Pancreas (tissue), 10 donors: ENCODE results near the gene HENMT1. TPM values are rescaled to one million over a fixed set of nuclear protein-coding genes. Genes with fewer than 3 reads are reported as not detected.
"Not testable (repeated sequence)": the region's sequence is repeated elsewhere in the genome, so short reads cannot be mapped to it uniquely, and the experiment has no call there.

ENCODE experiments used
- ATAC-seq, 4 donors: fragments of 200-7000 bp; cut with Tn5 transposase; one replicate each; pipeline versions ENCODE4 v1.8.0 to v1.9.1; 2020; ENCODE audit warnings: mild to moderate bottlenecking in 4 of 4, moderate library complexity in 4 of 4
- DNase-seq, 6 donors: peaks; one replicate each; pipeline ENCODE4 v3.0.0-alpha.2; 2020
- FAIRE-seq: peaks from 2 replicates; lab custom pipeline; 2012; peaks lifted over from hg19 to GRCh38; lab: Jason Lieb, UNC
- H3K27ac ChIP-seq, 4 donors: fragments of 200-600 bp; sonication (generic); 1 replicate in 3 of 4; 2 replicates in 1 of 4; pipeline versions ENCODE4 v1.5.0 to v1.8.0; 2020
- H3K27me3 ChIP-seq, 4 donors: fragments of 200-600 bp; one replicate each; pipeline ENCODE4 v1.8.0; 2021
- H3K36me3 ChIP-seq, 3 donors: fragments of 200-600 bp; sonication (generic) in 1 of 3; one replicate each; pipeline versions ENCODE4 v1.5.0 to v1.8.0; 2020 to 2021
- H3K4me1 ChIP-seq, 3 donors: fragments of 200-600 bp; one replicate each; pipeline ENCODE4 v1.8.0; 2021
- H3K4me3 ChIP-seq, 4 donors: fragments of 200-600 bp; sonication (generic) in 2 of 4; one replicate each; pipeline versions ENCODE4 v1.5.0 to v1.8.0; 2020 to 2021
- H3K9me3 ChIP-seq, 4 donors: fragments of 200-600 bp; one replicate each; pipeline ENCODE4 v1.8.0; 2021
- WGBS, 2 donors: extraction: QIAGEN DNeasy Blood & Tissue Kit; methylation state at CpG; one replicate each; pipeline ENCODE4 v1.1.7; 2013; 5-methylcytosine and 5-hydroxymethylcytosine counted together
- intact Hi-C, 3 donors: fragments of 100-400 bp; cut with DNase I; formaldehyde crosslinking; loops; one replicate each; pipeline versions ENCODE4 v1.11.1 to v1.14.2; 2022
- polyA plus RNA-seq, 2 donors: library from polyadenylated mRNA; stranded (reverse); fragments of 200-250 nt; gene quantifications; one replicate each; pipeline ENCODE4 v1.2.3, GENCODE V29; 2013
- total RNA-seq, 6 donors: library from RNA; stranded (reverse); fragmentation: NEBNext Ultra II Directional in 4 of 6; extraction: Animal tissue kit (Norgen Biotek cat#: 25700) in 4 of 6; gene quantifications; one replicate each; pipeline versions ENCODE4 v1.2.1 to v1.2.4, GENCODE V29; 2021 to 2023
- TF ChIP-seq, protein P1 (sequence below), 4 donors: fragments of 200-600 bp; sonication (generic) in 3 of 4; IDR thresholded peaks; one replicate each; pipeline versions ENCODE4 v1.5.0 to v1.8.0; 2021; ENCODE audit warnings: antibody characterized with exemption in 4 of 4
- donor health status: healthy with polysubstance abuse.
- donor health status: DM: no; HTN: no; CAD: no; lungs with moderate emphysema.
- donor health status: DM: no; HTN: no; CAD: no.
- donor health status: control.
- donor health status: control.
- donor health status: Bipolar disorder and iron deficiency.
- donor health status: DM: yes; HTN: yes; CAD: no.
- donor health status: DM: no; HTN: no; CAD: no.
- donor health status: DM: no; HTN: no; CAD: no.
- donor health status: DM: yes; HTN: yes; CAD: no.

The HENMT1 gene
- total and polyA plus RNA-seq, 8 donors, result 0.42 to 5.5 (median 1.1) TPM

DNA sequence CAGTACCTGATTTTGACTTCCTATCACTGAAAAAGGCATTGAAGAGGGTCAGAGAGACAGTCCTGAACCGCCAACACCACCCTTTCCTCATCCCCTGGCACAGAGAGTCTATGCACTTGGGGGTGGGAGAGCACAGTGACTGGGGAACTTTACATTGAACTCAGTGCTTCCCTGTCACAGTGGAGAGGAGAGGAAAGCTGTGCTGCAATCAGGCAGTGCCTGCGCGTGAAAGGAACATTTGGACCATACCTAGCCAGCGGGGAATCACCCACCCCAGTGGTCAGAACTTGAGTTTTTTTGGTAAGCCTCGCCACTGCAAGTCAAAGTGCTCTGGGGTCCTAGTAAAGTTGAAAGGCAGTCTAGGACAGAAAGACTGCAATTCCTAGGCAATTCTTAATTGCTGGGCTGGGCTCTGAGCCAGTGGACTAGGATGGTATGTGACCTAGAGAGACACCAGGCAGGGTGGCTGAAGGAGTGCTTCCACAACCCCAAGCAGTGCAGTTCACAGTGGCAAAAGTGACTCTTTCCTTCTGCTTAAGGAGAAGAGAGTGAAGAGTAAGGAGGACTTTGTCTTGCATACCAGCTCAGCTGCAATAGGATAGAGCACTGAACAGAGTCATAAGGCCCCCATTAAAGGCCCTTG is 9.4 kb upstream of the HENMT1 start:
- 84% methylated on average over 5 of the region's 5 CpGs for WGBS, 2 donors
- Histone ChIP-seq H3K27me3 (no peaks in the 10 kb centered on the region), H3K4me1 (no peaks in the 10 kb centered on the region), H3K9me3 (no peaks in the 10 kb centered on the region), H3K4me3 (no peak overlapping the region), H3K36me3 (no peaks in the 10 kb centered on the region), H3K27ac (no peak overlapping the region)
- TF ChIP-seq, protein P1, sequence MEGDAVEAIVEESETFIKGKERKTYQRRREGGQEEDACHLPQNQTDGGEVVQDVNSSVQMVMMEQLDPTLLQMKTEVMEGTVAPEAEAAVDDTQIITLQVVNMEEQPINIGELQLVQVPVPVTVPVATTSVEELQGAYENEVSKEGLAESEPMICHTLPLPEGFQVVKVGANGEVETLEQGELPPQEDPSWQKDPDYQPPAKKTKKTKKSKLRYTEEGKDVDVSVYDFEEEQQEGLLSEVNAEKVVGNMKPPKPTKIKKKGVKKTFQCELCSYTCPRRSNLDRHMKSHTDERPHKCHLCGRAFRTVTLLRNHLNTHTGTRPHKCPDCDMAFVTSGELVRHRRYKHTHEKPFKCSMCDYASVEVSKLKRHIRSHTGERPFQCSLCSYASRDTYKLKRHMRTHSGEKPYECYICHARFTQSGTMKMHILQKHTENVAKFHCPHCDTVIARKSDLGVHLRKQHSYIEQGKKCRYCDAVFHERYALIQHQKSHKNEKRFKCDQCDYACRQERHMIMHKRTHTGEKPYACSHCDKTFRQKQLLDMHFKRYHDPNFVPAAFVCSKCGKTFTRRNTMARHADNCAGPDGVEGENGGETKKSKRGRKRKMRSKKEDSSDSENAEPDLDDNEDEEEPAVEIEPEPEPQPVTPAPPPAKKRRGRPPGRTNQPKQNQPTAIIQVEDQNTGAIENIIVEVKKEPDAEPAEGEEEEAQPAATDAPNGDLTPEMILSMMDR (IDR thresholded peaks at IDR 0.05), result no peak
- intact Hi-C loops, result no loop called here
- ATAC-seq (no peak), DNase-seq (no peak), FAIRE-seq (no peak)

DNA sequence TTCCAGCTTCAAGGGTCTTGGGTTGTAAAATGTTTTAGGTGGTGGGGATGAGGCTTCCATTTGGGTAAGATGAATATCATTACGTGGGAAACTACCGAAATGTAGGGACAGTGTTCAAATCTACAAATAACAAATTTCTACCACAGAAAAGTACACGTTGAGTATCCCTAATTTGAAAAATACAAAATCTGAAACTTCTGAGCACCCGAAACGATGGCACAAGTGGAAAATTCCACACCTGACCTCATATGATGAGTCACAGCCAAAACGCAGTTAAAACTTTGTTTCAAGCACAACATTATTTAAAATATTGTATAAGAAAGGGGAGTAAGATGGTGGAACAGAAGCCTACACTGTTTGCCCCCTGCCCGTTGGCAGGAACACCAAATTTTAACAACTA is 8.8 kb upstream of the HENMT1 start:
- WGBS, 2 donors, result 63 to 69% methylated on average over 7 of the region's 7 CpGs
- no peak for FAIRE-seq

DNA sequence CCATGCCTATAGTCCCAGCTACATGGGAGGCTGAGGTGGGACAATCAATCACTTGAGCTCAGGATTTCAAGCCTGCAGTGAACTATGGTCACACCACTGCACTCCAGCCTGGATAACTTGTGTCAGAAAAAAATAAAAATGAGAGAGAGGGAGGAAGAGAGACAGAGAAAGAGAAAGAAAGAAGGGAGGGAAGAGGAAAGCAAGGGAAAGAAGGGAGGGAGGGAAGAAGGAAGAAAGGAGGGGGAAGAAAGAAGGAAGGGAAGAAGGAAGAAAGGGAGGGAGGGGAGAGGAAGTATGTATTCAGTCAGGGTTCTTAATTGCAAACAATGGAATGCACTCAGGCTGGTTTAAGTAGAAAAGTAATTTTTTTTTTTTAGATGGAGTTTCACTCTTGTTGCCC is 7.9 kb upstream of the HENMT1 start:
- ATAC-seq, result no peak

More for the DNA sequence above, 8.8 kb upstream of the HENMT1 start:
- DNase-seq (no peak), ATAC-seq (no peak)
- Histone ChIP-seq H3K4me3 (no peak overlapping the region), H3K27me3 (no peaks in the 10 kb centered on the region), H3K27ac (no peak overlapping the region), H3K9me3 (no peaks in the 10 kb centered on the region), H3K4me1 (no peaks in the 10 kb centered on the region), H3K36me3 (no peaks in the 10 kb centered on the region)
- intact Hi-C loops, result no loop called here
- TF ChIP-seq, protein P1 (IDR thresholded peaks at IDR 0.05), result no peak

DNA sequence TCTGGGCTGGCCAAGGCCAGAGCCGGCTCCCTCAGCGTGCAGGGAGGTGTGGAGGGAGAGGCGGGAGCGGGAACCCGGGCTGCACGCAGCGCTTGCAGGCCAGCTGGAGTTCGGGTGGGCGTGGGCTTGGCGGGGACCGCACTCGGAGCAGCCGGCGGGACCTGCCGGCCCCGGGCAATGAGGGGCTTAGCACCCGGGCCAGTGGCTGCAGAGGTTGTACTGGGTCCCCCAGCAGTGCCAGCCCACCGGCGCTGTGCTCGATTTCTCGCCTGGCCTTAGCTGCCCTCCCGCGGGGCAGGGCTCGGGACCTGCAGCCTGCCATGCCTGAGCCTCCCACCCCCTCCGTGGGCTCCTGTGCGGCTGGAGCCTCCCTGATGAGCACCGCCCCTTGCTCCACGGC is 6.5 kb upstream of the HENMT1 start:
- H3K36me3 ChIP-seq, FAIRE-seq, intact Hi-C loops, H3K27me3 ChIP-seq, H3K4me1 ChIP-seq, ATAC-seq, H3K9me3 ChIP-seq, H3K4me3 ChIP-seq, H3K27ac ChIP-seq: not testable (repeated sequence)
- WGBS, 2 donors, result 94 to 98% methylated on average over 21 to 28 of the region's 28 CpGs
- DNase-seq, result peak in 2 of 6 donors; percentile 21 to 52

More for the DNA sequence above, 7.9 kb upstream of the HENMT1 start:
- H3K27me3 ChIP-seq, result no peaks in the 10 kb centered on the region
- DNase-seq, result no peak
- H3K4me3 ChIP-seq, result no peak overlapping the region
- intact Hi-C loops, result no loop called here
- no peak overlapping the region for H3K27ac ChIP-seq
- no peaks in the 10 kb centered on the region for H3K36me3 ChIP-seq
- no peaks in the 10 kb centered on the region for H3K9me3 ChIP-seq
- no peaks in the 10 kb centered on the region for H3K4me1 ChIP-seq
- FAIRE-seq, result no peak
- TF ChIP-seq, protein P1 (IDR thresholded peaks at IDR 0.05), result no peak

DNA sequence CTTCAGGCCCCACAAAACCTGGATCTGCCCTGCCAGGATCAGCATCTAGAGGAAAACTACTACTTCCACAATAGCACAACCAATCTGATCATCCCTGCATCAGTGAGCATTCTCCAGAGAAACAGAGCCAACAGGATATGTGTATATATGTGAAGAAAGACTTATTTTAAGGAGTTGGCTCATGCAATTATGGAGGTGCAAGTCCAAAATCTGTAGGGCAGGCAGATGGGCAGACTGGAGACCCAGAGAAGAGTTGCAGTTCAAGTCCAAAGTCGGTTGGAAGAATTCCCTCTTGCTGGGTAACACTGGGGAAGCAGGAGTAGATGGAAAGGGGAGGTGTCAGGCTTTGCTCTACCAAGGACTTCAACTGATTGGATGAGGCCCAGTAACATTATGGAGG is 4.9 kb upstream of the HENMT1 start:
- no peak for DNase-seq
- Histone ChIP-seq H3K4me1 (no peaks in the 10 kb centered on the region), H3K4me3 (no peak overlapping the region), H3K27ac (no peak overlapping the region), H3K9me3 (no peaks in the 10 kb centered on the region), H3K27me3 (no peaks in the 10 kb centered on the region), H3K36me3 (no peaks in the 10 kb centered on the region)
- 47 to 53% methylated on average over 1 of the region's 1 CpG for WGBS, 2 donors
- no peak for ATAC-seq
- intact Hi-C loops, result no loop called here
- TF ChIP-seq, protein P1 (IDR thresholded peaks at IDR 0.05), result no peak
- FAIRE-seq, result no peak
